ENCODE results near the gene LRR1.

LRR1 gene

DNA sequence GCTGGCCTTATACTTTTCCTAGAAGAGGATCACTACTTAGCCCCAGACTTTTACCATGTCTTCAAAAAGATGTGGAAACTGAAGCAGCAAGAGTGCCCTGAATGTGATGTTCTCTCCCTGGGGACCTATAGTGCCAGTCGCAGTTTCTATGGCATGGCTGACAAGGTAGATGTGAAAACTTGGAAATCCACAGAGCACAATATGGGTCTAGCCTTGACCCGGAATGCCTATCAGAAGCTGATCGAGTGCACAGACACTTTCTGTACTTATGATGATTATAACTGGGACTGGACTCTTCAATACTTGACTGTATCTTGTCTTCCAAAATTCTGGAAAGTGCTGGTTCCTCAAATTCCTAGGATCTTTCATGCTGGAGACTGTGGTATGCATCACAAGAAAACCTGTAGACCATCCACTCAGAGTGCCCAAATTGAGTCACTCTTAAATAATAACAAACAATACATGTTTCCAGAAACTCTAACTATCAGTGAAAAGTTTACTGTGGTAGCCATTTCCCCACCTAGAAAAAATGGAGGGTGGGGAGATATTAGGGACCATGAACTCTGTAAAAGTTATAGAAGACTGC lies 23.4 kb downstream of the LRR1 start:
- Histone ChIP-seq H3K27me3 (no peaks in the 10 kb centered on the region), H3K4me3 (ENCODE audit: low read depth, low read length) (peak overlapping the region; percentile 91), H3K4me1 (no peaks in the 10 kb centered on the region), H3K36me3 (peaks cover 50% of the 10 kb centered on the region), H3K9me3 (no peaks in the 10 kb centered on the region)
- DNase-seq: no peak
- TF ChIP-seq, protein P1, sequence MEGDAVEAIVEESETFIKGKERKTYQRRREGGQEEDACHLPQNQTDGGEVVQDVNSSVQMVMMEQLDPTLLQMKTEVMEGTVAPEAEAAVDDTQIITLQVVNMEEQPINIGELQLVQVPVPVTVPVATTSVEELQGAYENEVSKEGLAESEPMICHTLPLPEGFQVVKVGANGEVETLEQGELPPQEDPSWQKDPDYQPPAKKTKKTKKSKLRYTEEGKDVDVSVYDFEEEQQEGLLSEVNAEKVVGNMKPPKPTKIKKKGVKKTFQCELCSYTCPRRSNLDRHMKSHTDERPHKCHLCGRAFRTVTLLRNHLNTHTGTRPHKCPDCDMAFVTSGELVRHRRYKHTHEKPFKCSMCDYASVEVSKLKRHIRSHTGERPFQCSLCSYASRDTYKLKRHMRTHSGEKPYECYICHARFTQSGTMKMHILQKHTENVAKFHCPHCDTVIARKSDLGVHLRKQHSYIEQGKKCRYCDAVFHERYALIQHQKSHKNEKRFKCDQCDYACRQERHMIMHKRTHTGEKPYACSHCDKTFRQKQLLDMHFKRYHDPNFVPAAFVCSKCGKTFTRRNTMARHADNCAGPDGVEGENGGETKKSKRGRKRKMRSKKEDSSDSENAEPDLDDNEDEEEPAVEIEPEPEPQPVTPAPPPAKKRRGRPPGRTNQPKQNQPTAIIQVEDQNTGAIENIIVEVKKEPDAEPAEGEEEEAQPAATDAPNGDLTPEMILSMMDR (IDR thresholded peaks at IDR 0.05; ENCODE audit: low read depth, low read length): no peak

DNA sequence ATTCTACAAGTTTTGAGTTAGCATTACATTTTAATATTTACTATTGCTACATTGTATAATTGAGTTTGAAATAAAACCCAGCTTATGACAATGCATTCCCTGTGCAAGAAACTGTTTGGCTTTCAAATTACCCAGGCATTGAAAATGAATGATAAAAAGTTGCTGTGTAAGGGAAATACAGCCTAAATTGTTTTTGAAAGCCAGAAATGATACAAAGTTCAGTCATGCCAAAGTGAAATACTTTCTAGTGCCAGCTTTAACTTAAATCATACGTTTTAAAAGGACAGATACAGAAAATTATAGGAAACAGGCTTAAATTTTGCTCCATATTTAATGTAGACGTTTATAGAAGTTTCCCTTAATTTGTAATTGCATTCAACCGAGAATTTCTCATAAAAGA lies 24.6 kb downstream of the LRR1 start:
- no peaks in the 10 kb centered on the region for H3K9me3 ChIP-seq
- peaks cover 46% of the 10 kb centered on the region for H3K36me3 ChIP-seq
- peak overlapping the region; percentile 91 for H3K4me3 ChIP-seq (ENCODE audit: low read depth, low read length)
- TF ChIP-seq, protein P1 (IDR thresholded peaks at IDR 0.05; ENCODE audit: low read depth, low read length): no peak
- no peaks in the 10 kb centered on the region for H3K4me1 ChIP-seq
- no peaks in the 10 kb centered on the region for H3K27me3 ChIP-seq
- DNase-seq: no peak

DNA sequence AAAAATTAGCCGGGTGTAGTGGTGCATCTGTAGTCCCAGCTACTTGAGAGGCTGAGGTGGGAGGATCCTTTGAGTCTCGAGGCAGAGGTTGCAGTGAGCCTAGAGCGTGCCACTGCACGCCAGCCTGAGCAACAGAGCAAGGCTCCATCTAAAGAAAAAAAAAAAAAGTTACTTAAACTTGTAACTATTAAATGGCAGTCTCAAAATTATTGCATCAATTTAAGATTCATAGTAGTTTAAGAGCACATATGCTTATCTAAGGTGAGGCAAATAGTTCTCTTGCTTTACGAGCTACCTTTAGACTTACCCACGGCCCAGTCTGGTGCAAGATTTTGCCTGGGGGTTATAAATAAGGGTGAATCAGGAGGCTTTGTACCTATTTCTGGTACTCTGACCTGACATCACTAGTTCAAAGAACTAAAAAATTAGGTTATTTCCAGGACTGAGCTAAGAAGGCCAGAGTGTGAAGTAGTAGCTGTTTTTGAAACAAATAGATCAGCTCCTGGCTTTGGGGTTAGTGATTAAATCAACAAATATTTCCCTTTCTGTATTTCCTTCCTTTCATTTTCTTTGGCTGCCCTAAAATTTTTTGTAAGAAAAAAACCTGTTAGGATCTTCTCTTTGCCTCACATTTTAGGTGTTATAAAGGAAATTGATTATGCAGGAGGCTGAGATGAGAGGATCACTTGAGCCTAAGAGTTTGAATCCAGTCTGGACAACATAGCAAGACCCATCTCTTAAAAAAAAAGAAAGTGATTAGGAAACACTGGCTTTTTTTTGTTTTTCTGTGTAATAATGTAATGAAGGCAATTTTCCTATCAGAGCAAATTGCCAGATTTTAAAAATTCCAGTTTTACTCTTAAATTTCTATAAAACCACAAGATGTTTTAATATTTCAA lies 25.4 kb downstream of the LRR1 start:
- peaks cover 38% of the 10 kb centered on the region for H3K36me3 ChIP-seq
- no peaks in the 10 kb centered on the region for H3K27me3 ChIP-seq
- no peaks in the 10 kb centered on the region for H3K4me1 ChIP-seq
- TF ChIP-seq, protein P1 (IDR thresholded peaks at IDR 0.05; ENCODE audit: low read depth, low read length): no peak
- H3K4me3 ChIP-seq (ENCODE audit: low read depth, low read length): no peak overlapping the region; the same call in 1 of the 2 replicates
- no peaks in the 10 kb centered on the region for H3K9me3 ChIP-seq
- no peak for DNase-seq

DNA sequence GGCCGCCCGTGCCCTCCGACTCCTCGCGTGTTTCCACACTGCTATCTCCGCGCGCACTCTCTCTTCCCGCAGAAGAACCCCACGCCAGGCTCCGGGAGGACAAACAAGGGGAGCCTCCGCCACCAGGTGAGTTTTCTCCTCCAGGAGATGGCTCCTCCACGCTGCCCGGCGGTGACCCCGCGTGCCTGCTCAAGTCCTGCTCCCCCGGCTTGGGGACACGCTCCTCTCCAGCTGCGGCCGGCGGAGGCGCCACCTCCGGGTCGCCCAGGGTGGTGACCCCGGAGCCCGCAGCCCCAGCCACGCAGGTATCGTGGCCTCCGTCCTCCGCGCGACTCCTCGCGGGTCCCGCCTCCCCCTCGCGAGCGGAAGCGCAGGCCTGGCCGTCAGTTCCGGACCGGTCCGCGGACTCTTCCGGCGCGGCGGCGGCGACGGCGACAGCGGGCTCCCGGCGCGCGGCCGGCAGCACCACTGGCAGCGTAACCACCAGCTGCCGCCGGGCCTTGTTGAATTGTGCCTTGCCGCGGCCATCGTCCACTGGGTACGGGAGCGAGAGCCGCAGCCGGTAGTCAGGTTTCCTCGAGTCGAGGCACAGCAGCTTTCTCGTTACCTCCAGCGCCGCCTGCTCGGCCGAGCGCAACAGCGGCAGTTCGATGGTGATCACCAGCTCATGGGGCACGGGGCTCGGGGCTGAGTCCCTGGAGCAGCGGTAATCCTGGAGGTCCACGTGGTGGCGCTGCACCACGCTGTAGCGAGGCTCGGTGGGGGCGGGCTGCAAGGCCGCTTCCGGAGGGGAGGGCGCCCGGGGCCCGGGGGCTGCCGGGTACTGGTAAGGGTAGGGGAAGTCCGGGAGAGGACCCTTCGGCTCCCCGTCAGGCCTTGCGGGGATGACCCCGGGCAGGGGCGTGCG lies 35.2 kb downstream of the LRR1 start:
- H3K27me3 ChIP-seq: no peaks in the 10 kb centered on the region
- peaks cover 23% of the 10 kb centered on the region for H3K36me3 ChIP-seq
- peak overlapping the region; percentile 100 for H3K4me3 ChIP-seq (ENCODE audit: low read depth, low read length)
- H3K9me3 ChIP-seq: no peaks in the 10 kb centered on the region
- no peaks in the 10 kb centered on the region for H3K4me1 ChIP-seq
- TF ChIP-seq, protein P1 (IDR thresholded peaks at IDR 0.05; ENCODE audit: low read depth, low read length): peak; percentile 76
- peak; percentile 97 for DNase-seq

DNA sequence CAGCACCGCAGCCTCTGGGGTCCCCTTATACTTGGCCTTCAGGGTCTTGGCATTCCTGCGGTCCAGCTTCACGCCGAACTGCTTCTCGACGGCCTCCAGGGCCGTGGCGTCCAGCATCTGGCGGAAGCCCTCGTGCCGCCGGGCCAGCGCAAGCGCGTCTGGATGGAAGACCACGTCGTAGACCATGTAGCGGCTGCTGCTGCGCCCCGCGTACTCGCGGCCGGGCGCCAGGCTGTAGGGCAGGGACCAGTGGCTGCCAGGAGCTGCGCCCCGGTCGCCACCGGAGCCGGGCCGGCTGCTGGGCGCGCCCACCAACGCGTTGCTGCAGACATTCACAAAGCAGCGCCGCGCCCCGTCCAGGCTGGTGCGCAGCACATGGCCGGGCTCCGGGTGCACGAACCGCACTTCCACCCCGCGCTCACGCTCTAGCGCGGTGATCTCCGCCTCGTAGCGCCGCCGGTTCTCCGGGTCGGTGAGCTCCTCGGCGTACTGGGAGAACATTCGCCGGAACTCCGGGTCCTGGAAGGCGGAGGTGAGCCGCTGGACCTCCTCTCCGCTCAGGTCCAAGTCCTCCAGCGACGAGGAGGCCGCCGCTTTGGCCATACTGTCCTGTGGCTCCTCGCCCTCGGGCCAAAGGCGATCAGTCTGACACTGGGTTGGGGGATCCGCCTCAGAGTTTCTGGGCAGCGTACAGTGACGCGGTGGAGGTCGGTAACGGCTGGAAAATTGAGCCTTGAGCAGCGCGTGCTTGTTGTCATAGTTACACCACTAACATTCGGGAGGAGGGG lies 36.0 kb downstream of the LRR1 start, which contains the start of gene DNAAF2:
Gene DNAAF2 (minus strand): TSS at position 698 of the 788 bp plus-strand sequence. CDS start 95 bp downstream, at position 603.
- Histone ChIP-seq H3K9me3 (no peaks in the 10 kb centered on the region), H3K4me1 (no peaks in the 10 kb centered on the region), H3K27me3 (no peaks in the 10 kb centered on the region), H3K36me3 (peaks cover 25% of the 10 kb centered on the region), H3K4me3 (ENCODE audit: low read depth, low read length) (peak within 1 kb of the TSS; percentile 100)
- TF ChIP-seq, protein P1 (IDR thresholded peaks at IDR 0.05; ENCODE audit: low read depth, low read length): no peak
- DNase-seq: peak; percentile 66
